HFFc6 (cell line): ENCODE data around the gene CACNA2D2. TPM values are rescaled to one million over a fixed set of nuclear protein-coding genes. Genes with fewer than 3 reads are reported as not detected.
A peak's percentile ranks its signal among the peaks of the same experiment; 100 is the strongest.

ENCODE experiments used
- DNase-seq: peaks from one replicate; pipeline ENCODE4 v3.0.0-alpha.2; 2018
- H3K27ac Mint-ChIP-seq: 2 replicates; pipeline ENCODE4 v1.8.0; 2020; ENCODE audit warnings: mild to moderate bottlenecking, mixed read lengths
- H3K27me3 Mint-ChIP-seq: 2 replicates; pipeline ENCODE4 v1.8.0; 2021; ENCODE audit warnings: mild to moderate bottlenecking, moderate library complexity, mixed read lengths; ENCODE audit not compliant: insufficient read depth
- H3K36me3 Mint-ChIP-seq: 2 replicates; pipeline ENCODE4 v1.8.0; 2021; ENCODE audit warnings: low read depth, mixed read lengths
- H3K4me1 Mint-ChIP-seq: 2 replicates; pipeline ENCODE4 v1.8.0; 2020; ENCODE audit warnings: low read depth, mixed read lengths
- H3K4me3 Mint-ChIP-seq: 2 replicates; pipeline ENCODE4 v1.8.0; 2020; ENCODE audit warnings: mild to moderate bottlenecking, moderate library complexity, mixed read lengths
- H3K9me3 Mint-ChIP-seq: 2 replicates; pipeline ENCODE4 v1.8.0; 2020; ENCODE audit warnings: mild to moderate bottlenecking, mixed read lengths
- total RNA-seq, 6 experiments: library from RNA; stranded (reverse); fragmentation: NEBNext Ultra II Directional; extraction: Animal tissue kit (Norgen Biotek cat#: 25700); gene quantifications; 2 replicates in 1 of 6; 3 replicates in 5 of 6; pipeline ENCODE4 v1.2.3, GENCODE V29; 2021
- TF ChIP-seq, protein P1 (sequence below): fragments of 200-600 bp; sonication (generic); IDR thresholded peaks from 2 replicates; pipeline ENCODE4 v1.5.0; 2021; ENCODE audit warnings: antibody characterized with exemption, mild to moderate bottlenecking

The CACNA2D2 gene
- total RNA-seq, 6 experiments from 2014 or later, result 0.09 TPM; not detected in 5

DNA sequence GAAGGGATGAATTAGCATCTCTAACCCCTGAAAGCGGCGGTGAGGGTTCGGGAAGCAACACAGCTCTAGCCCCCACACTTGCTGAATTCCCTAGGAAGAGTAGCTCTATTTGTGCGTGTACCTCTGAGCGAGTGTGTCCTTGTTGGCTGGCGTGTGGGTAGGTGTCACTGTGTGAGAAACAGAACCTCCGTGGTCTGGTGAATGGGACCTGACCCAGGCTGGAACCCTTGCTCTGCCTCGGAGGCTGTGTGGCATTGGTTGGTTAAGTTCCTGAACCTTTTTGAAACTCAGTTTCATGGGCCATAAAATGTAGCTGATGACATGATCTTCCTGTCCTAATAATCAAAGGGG lies 143.7 kb downstream of the CACNA2D2 start:
- peaks cover 19% of the 10 kb centered on the region for H3K36me3 Mint-ChIP-seq
- TF ChIP-seq, protein P1, sequence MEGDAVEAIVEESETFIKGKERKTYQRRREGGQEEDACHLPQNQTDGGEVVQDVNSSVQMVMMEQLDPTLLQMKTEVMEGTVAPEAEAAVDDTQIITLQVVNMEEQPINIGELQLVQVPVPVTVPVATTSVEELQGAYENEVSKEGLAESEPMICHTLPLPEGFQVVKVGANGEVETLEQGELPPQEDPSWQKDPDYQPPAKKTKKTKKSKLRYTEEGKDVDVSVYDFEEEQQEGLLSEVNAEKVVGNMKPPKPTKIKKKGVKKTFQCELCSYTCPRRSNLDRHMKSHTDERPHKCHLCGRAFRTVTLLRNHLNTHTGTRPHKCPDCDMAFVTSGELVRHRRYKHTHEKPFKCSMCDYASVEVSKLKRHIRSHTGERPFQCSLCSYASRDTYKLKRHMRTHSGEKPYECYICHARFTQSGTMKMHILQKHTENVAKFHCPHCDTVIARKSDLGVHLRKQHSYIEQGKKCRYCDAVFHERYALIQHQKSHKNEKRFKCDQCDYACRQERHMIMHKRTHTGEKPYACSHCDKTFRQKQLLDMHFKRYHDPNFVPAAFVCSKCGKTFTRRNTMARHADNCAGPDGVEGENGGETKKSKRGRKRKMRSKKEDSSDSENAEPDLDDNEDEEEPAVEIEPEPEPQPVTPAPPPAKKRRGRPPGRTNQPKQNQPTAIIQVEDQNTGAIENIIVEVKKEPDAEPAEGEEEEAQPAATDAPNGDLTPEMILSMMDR, result no peak
- peaks cover 3% of the 10 kb centered on the region; the same call in 1 of the 2 replicates for H3K27me3 Mint-ChIP-seq
- no peaks in the 10 kb centered on the region for H3K9me3 Mint-ChIP-seq
- peak overlapping the region; percentile 97 for H3K4me3 Mint-ChIP-seq
- H3K4me1 Mint-ChIP-seq, result peaks cover 33% of the 10 kb centered on the region
- DNase-seq, result no peak
- H3K27ac Mint-ChIP-seq, result peak overlapping the region; percentile 91; the same call in 1 of the 2 replicates

GRCh38 chr3:50358911-50359759 lies 144.3 kb downstream of the CACNA2D2 start, which contains the start of gene TMEM115:
TSS of gene TMEM115 (minus strand) at chr3:50359521. CDS start at chr3:50359063, 458 bp downstream.
- peaks cover 33% of the 10 kb centered on the region for H3K4me1 Mint-ChIP-seq
- H3K36me3 Mint-ChIP-seq, result peaks cover 23% of the 10 kb centered on the region
- H3K9me3 Mint-ChIP-seq, result no peaks in the 10 kb centered on the region
- H3K27ac Mint-ChIP-seq, result peak within 1 kb of the TSS; percentile 91
- H3K27me3 Mint-ChIP-seq, result peaks cover 3% of the 10 kb centered on the region; the same call in 1 of the 2 replicates
- peak within 1 kb of the TSS; percentile 97 for H3K4me3 Mint-ChIP-seq
- TF ChIP-seq, protein P1, result no peak
- peak; percentile 99 for DNase-seq

- H3K4me1 Mint-ChIP-seq, result peaks cover 33% of the 10 kb centered on the region
- H3K9me3 Mint-ChIP-seq, result no peaks in the 10 kb centered on the region
- peaks cover 24% of the 10 kb centered on the region for H3K36me3 Mint-ChIP-seq
- no peak for DNase-seq
- peak overlapping the region; percentile 81 for H3K27ac Mint-ChIP-seq
- peaks cover 3% of the 10 kb centered on the region; the same call in 1 of the 2 replicates for H3K27me3 Mint-ChIP-seq
- TF ChIP-seq, protein P1, result no peak
- H3K4me3 Mint-ChIP-seq, result peak overlapping the region; percentile 97
Observed at GRCh38 chr3:50358355-50358910, 145.0 kb downstream of the CACNA2D2 start.

- Mint-ChIP-seq H3K4me1 (peaks cover 37% of the 10 kb centered on the region), H3K9me3 (no peaks in the 10 kb centered on the region), H3K36me3 (peaks cover 24% of the 10 kb centered on the region), H3K27ac (peak overlapping the region; percentile 13; the same call in 1 of the 2 replicates), H3K27me3 (peaks cover 3% of the 10 kb centered on the region; the same call in 1 of the 2 replicates), H3K4me3 (peak overlapping the region; percentile 97)
- TF ChIP-seq, protein P1, result no peak
- DNase-seq, result no peak
Observed at GRCh38 chr3:50357481-50357880, 146.0 kb downstream of the CACNA2D2 start.

DNA sequence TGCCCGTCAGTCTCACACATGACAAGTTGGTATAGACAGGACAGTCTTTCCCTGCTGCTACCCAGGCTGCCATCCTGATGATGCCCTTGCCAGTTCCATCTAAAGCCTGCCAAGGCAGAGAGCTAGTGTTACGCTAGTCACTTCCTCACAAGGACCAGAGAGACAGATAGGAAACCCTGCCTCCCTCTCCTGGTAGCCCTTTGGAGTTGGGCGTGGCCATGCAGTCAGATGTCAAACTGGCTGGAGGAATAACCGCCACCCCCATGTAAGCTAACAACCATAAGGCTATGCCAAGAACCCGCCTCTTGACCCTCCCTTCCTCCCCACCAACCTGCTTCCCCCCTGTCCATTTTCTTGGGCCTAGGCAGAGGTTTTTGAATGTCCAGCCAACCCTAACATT lies 146.9 kb downstream of the CACNA2D2 start:
- Mint-ChIP-seq H3K27me3 (peaks cover 3% of the 10 kb centered on the region; the same call in 1 of the 2 replicates), H3K36me3 (peaks cover 24% of the 10 kb centered on the region), H3K4me1 (peaks cover 40% of the 10 kb centered on the region), H3K4me3 (peak overlapping the region; percentile 97), H3K27ac (no peak overlapping the region), H3K9me3 (no peaks in the 10 kb centered on the region)
- DNase-seq, result no peak
- TF ChIP-seq, protein P1, result no peak
